OCI-LY3 (cell line): Measurements from ENCODE around the gene XPA.

Source experiments
- H2AFZ ChIP-seq: fragments of 200-600, 300-600 bp; shearing (Covaris generic); 2 replicates; pipeline ENCODE4 v1.6.0; 2014; ENCODE audit warnings: antibody characterized with exemption, low read depth, low read length
- H3K27ac ChIP-seq: fragments of 200-600, 300-600 bp; sonication (generic); 2 replicates; pipeline ENCODE4 v1.5.1; 2014; ENCODE audit warnings: mild to moderate bottlenecking, low read length, moderate library complexity, mixed read lengths
- H3K27me3 ChIP-seq: fragments of 200-600, 300-600 bp; sonication (generic); 2 replicates; pipeline ENCODE4 v1.6.1; 2014; ENCODE audit warnings: low read depth, low read length, mixed read lengths
- H3K36me3 ChIP-seq: fragments of 200-600, 300-600 bp; sonication (generic); replicated peaks from 2 replicates; pipeline ENCODE3; 2014; ENCODE audit warnings: low read depth, low read length, mixed read lengths
- H3K4me1 ChIP-seq: fragments of 300-600, 200-600 bp; sonication (generic); 2 replicates; pipeline ENCODE4 v1.6.1; 2014; ENCODE audit warnings: low read length, mixed read lengths
- H3K4me2 ChIP-seq: fragments of 200-600, 300-600 bp; sonication (generic); 2 replicates; pipeline ENCODE4 v1.6.1; 2014; ENCODE audit warnings: low read length, mixed read lengths
- H3K4me3 ChIP-seq: fragments of 300-600, 200-600 bp; sonication (generic); 2 replicates; pipeline ENCODE4 v1.5.1; 2014; ENCODE audit warnings: antibody characterized with exemption, mild to moderate bottlenecking, low read length, moderate library complexity
- H3K79me2 ChIP-seq: fragments of 300-600, 200-600 bp; shearing (Covaris generic); 2 replicates; pipeline ENCODE4 v1.6.1; 2014; ENCODE audit warnings: mild to moderate bottlenecking, low read length, mixed read lengths
- H3K9ac ChIP-seq: fragments of 300-600, 200-600 bp; shearing (Covaris generic); 2 replicates; pipeline ENCODE4 v1.6.0; 2014; ENCODE audit warnings: mild to moderate bottlenecking, low read length, moderate library complexity
- H3K9me3 ChIP-seq: fragments of 200-600, 300-600 bp; shearing (Covaris generic); 2 replicates; pipeline ENCODE4 v1.6.1; 2014; ENCODE audit warnings: low read length, mixed read lengths; ENCODE audit not compliant: insufficient read depth
- H4K20me1 ChIP-seq: fragments of 200-600, 300-600 bp; sonication (generic); 2 replicates; pipeline ENCODE4 v1.6.1; 2016; ENCODE audit warnings: low read length, mixed read lengths; ENCODE audit not compliant: insufficient read depth
- CTCF ChIP-seq: fragments of 200-600, 300-600 bp; sonication (generic); IDR thresholded peaks from 2 replicates; pipeline ENCODE4 v1.5.1; 2014; ENCODE audit warnings: antibody characterized with exemption, low read length, low read depth
- EZH2phosphoT487 ChIP-seq: fragments of 200-600 bp; shearing (Covaris generic); IDR thresholded peaks from 2 replicates; pipeline ENCODE4 v1.6.1; 2018; ENCODE audit warnings: antibody characterized with exemption, mixed run types, low read depth

XPA gene

DNA sequence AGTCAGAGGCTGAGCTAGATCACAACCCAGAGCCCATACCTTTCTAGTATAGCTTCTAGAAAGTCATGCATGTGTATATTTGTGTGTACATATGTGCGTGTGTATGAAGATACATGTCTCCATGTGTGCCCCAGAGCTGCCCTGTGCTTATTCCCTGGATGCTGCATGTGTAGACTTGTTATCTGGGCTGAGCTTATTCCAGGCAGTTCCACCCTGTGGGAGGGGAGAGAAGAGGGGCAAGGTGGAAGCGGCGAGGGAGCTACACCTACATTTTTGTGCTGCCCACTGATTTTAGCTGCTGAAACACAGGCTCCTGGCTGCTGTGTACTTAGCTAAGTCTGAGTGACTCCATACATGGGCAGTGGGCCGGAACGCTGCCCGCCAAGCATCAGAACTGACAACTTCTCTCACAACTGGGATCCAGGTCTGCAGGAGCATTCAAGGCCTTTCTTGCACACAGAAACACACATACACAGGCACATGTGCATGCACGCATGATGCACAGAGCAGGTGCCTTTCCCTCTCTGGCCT is 38.0 kb upstream of the XPA start:
- no peak overlapping the region for H3K4me3 ChIP-seq
- H4K20me1 ChIP-seq, result no peaks in the 10 kb centered on the region
- no peak overlapping the region for H3K9ac ChIP-seq
- H3K27ac ChIP-seq, result no peak overlapping the region
- no peaks in the 10 kb centered on the region for H3K27me3 ChIP-seq
- H2AFZ ChIP-seq, result no peak overlapping the region
- no peaks in the 10 kb centered on the region for H3K36me3 ChIP-seq
- no peaks in the 10 kb centered on the region for H3K9me3 ChIP-seq
- H3K4me1 ChIP-seq, result no peaks in the 10 kb centered on the region
- TF ChIP-seq EZH2phosphoT487 (no peak), CTCF (no peak)
- no peak overlapping the region for H3K4me2 ChIP-seq
- no peaks in the 10 kb centered on the region for H3K79me2 ChIP-seq

DNA sequence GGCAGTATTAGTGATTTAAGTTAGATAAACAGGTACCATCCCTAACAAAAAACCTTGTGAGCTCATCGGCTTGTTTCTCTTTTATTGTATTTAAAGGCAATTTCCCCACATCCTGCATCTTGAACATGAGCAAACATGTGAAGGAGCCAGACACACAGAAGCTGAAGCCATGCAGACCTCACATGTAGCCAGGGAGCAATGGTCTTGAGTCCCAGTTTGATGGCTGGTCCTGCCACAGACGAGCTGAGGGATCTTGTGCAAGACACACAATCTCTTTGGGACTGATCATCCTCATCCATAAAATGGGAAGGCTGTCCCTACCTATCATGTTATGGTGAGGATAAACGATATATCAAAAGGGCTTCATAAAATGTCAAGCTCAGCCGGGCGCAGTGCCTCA is 29.6 kb upstream of the XPA start:
- Histone ChIP-seq H2AFZ (no peak overlapping the region), H4K20me1 (no peaks in the 10 kb centered on the region), H3K9me3 (no peaks in the 10 kb centered on the region), H3K79me2 (no peaks in the 10 kb centered on the region), H3K4me2 (no peak overlapping the region), H3K27ac (no peak overlapping the region), H3K4me1 (no peaks in the 10 kb centered on the region), H3K4me3 (no peak overlapping the region), H3K9ac (no peak overlapping the region), H3K27me3 (peaks cover 15% of the 10 kb centered on the region), H3K36me3 (no peaks in the 10 kb centered on the region)
- TF ChIP-seq EZH2phosphoT487, result no peak
- no peak for TF ChIP-seq CTCF

GRCh38 chr9:97723819-97724218 is 26.7 kb upstream of the XPA start:
- H3K27me3 ChIP-seq, result peaks cover 18% of the 10 kb centered on the region
- no peaks in the 10 kb centered on the region for H3K79me2 ChIP-seq
- no peaks in the 10 kb centered on the region for H3K9me3 ChIP-seq
- no peak for TF ChIP-seq EZH2phosphoT487
- no peak for TF ChIP-seq CTCF
- no peaks in the 10 kb centered on the region for H3K36me3 ChIP-seq
- H3K4me2 ChIP-seq, result no peak overlapping the region
- no peaks in the 10 kb centered on the region for H3K4me1 ChIP-seq
- no peak overlapping the region for H2AFZ ChIP-seq
- H3K27ac ChIP-seq, result no peak overlapping the region
- H3K9ac ChIP-seq, result no peak overlapping the region
- H3K4me3 ChIP-seq, result no peak overlapping the region
- H4K20me1 ChIP-seq, result no peaks in the 10 kb centered on the region

- no peak overlapping the region for H2AFZ ChIP-seq
- H3K36me3 ChIP-seq, result no peaks in the 10 kb centered on the region
- H3K27me3 ChIP-seq, result peaks cover 18% of the 10 kb centered on the region
- no peaks in the 10 kb centered on the region for H3K79me2 ChIP-seq
- H3K9ac ChIP-seq, result no peak overlapping the region
- no peak overlapping the region for H3K27ac ChIP-seq
- no peaks in the 10 kb centered on the region for H3K4me1 ChIP-seq
- TF ChIP-seq EZH2phosphoT487, result no peak
- TF ChIP-seq CTCF, result no peak
- no peak overlapping the region for H3K4me3 ChIP-seq
- H4K20me1 ChIP-seq, result no peaks in the 10 kb centered on the region
- no peak overlapping the region for H3K4me2 ChIP-seq
- no peaks in the 10 kb centered on the region for H3K9me3 ChIP-seq
Measured at GRCh38 chr9:97722331-97722730, 25.2 kb upstream of the XPA start.
